AG04450 (cell line): ENCODE data around the gene CYSRT1. TPM values are rescaled to one million over a fixed set of nuclear protein-coding genes. Genes with fewer than 3 reads are reported as not detected.

Experiments used
- CTCF ChIA-PET: fragments of 300-600, 350-600 bp; formaldehyde crosslinking; extraction: SDS; loops from one replicate; lab custom pipeline; 2022; ENCODE audit warnings: antibody characterized with exemption, inconsistent platforms; lab: Charles Lee
- POLR2A ChIA-PET: fragments of 350-600 bp; formaldehyde crosslinking; extraction: SDS; loops from one replicate; lab custom pipeline; 2021; ENCODE audit warnings: antibody characterized with exemption, inconsistent platforms; lab: Yijun Ruan, JAX
- DNase-seq: peaks from one replicate; pipeline ENCODE4 v3.0.0-alpha.2; 2011; ENCODE audit warnings: low read depth, low spot score
- H3K27ac ChIP-seq: one replicate; pipeline ENCODE4 v1.5.1; 2012; ENCODE audit warnings: low read depth, low read length, control low read depth
- H3K27me3 ChIP-seq: one replicate; pipeline ENCODE4 v1.6.0; 2012; ENCODE audit warnings: low read length; ENCODE audit not compliant: control insufficient read depth, insufficient read depth
- H3K4me3 ChIP-seq: 2 replicates; pipeline ENCODE4 v1.5.1; 2011; ENCODE audit warnings: mild to moderate bottlenecking, low read depth, low read length, control low read depth
- H3K9me3 ChIP-seq: 2 replicates; pipeline ENCODE4 v1.5.1; 2012; ENCODE audit warnings: low read length; ENCODE audit not compliant: control insufficient read depth, insufficient read depth
- polyA plus RNA-seq: library from polyadenylated mRNA; depleted of rRNA; stranded (reverse); fragments of >200 nt; gene quantifications from 2 replicates; pipeline ENCODE4 v1.2.3, GENCODE V29; 2011
- TF ChIP-seq, protein P1 (sequence below): IDR thresholded peaks from 2 replicates; pipeline ENCODE4 v1.5.1; 2011; ENCODE audit warnings: low read depth, low read length, control low read depth, inconsistent platforms

Gene CYSRT1
- polyA plus RNA-seq, 1 experiment, result 0.27 TPM

DNA sequence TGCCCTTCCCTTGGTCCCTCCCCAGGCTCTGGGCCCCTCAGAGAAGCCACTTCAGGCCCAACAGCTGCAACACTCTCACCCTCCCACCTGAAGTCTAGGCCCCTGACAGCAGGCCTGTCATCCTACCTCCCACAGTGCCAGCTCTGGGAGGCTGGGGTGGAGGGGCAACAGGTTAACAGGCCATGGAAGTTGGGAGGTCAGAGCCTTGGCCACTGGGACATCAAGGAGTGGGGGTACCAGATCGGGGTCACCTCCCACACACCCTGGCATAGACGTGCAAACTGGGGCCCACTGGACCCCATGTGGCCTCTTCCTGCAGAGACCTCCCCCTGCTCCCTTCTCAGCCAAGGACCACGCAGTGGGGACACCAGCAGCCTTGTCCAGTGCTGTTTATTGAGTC lies 33.7 kb upstream of the CYSRT1 start:
- TF ChIP-seq, protein P1, sequence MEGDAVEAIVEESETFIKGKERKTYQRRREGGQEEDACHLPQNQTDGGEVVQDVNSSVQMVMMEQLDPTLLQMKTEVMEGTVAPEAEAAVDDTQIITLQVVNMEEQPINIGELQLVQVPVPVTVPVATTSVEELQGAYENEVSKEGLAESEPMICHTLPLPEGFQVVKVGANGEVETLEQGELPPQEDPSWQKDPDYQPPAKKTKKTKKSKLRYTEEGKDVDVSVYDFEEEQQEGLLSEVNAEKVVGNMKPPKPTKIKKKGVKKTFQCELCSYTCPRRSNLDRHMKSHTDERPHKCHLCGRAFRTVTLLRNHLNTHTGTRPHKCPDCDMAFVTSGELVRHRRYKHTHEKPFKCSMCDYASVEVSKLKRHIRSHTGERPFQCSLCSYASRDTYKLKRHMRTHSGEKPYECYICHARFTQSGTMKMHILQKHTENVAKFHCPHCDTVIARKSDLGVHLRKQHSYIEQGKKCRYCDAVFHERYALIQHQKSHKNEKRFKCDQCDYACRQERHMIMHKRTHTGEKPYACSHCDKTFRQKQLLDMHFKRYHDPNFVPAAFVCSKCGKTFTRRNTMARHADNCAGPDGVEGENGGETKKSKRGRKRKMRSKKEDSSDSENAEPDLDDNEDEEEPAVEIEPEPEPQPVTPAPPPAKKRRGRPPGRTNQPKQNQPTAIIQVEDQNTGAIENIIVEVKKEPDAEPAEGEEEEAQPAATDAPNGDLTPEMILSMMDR, result no peak
- ChIA-PET CTCF (no interaction called here), POLR2A (no interaction called here)
- Histone ChIP-seq H3K27ac (no peak overlapping the region), H3K4me3 (no peak overlapping the region), H3K9me3 (no peaks in the 10 kb centered on the region; the same call in 1 of the 2 replicates), H3K27me3 (no peaks in the 10 kb centered on the region)
- no peak for DNase-seq

GRCh38 chr9:137191691-137192447 lies 33.1 kb upstream of the CYSRT1 start:
- no peak overlapping the region for H3K27ac ChIP-seq
- CTCF ChIA-PET, result interaction anchor here (1.3 kb wide), 1 partner anchor 45 kb away, joined by 4 read pairs; no protein-coding TSS in a partner anchor
- POLR2A ChIA-PET, result no interaction called here
- no peaks in the 10 kb centered on the region for H3K27me3 ChIP-seq
- TF ChIP-seq, protein P1, result no peak
- H3K9me3 ChIP-seq, result no peaks in the 10 kb centered on the region; the same call in 1 of the 2 replicates
- no peak overlapping the region for H3K4me3 ChIP-seq
- no peak for DNase-seq

GRCh38 chr9:137192448-137192780 lies 32.6 kb upstream of the CYSRT1 start:
- CTCF ChIA-PET, result interaction anchor here (0.6 to 1.3 kb wide), 2 partner anchors 44 to 68 kb away, joined by 3 to 4 read pairs; no protein-coding TSS in a partner anchor
- TF ChIP-seq, protein P1, result no peak
- Histone ChIP-seq H3K9me3 (no peaks in the 10 kb centered on the region; the same call in 1 of the 2 replicates), H3K27ac (no peak overlapping the region), H3K4me3 (no peak overlapping the region), H3K27me3 (no peaks in the 10 kb centered on the region)
- DNase-seq, result no peak
- POLR2A ChIA-PET, result interaction anchor here (0.6 to 1.1 kb wide), 2 partner anchors 48 to 402 kb away, joined by 3 read pairs; partner anchors contain the start of gene TUBB4B

- no peaks in the 10 kb centered on the region; the same call in 1 of the 2 replicates for H3K9me3 ChIP-seq
- no peak overlapping the region for H3K27ac ChIP-seq
- no peaks in the 10 kb centered on the region for H3K27me3 ChIP-seq
- DNase-seq, result no peak
- ChIA-PET POLR2A (interaction anchor here (0.6 to 1.1 kb wide), 2 partner anchors 48 to 402 kb away, joined by 3 read pairs; partner anchors contain the start of gene TUBB4B), CTCF (interaction anchor here (0.6 to 1.3 kb wide), 2 partner anchors 44 to 69 kb away, joined by 3 to 4 read pairs; no protein-coding TSS in a partner anchor)
- H3K4me3 ChIP-seq, result no peak overlapping the region
- TF ChIP-seq, protein P1, result no peak
These were observed 32.1 kb upstream of the CYSRT1 start for GRCh38 chr9:137192859-137193258.

DNA sequence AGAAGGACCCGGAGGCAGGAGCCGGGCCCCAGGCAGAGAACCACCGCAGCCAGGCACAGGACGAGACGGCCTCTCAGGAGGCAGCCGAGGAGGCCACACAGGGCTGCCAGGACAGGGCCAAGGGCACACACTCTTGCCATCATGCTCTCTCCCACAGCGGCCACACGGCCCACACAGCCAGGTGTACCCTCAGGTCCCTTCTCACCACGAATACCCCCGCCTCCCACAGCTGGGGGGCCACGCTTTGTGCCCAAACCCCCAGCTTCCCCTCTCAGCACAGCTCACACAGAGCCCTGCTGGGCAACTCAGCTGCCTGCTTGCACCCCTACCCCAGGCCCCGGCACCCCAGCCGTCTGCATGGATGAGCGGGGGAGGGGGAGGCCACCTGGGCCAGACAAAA lies 31.2 kb upstream of the CYSRT1 start:
- Histone ChIP-seq H3K9me3 (no peaks in the 10 kb centered on the region; the same call in 1 of the 2 replicates), H3K4me3 (no peak overlapping the region), H3K27ac (no peak overlapping the region), H3K27me3 (no peaks in the 10 kb centered on the region)
- ChIA-PET POLR2A (no interaction called here), CTCF (interaction anchor here (1.5 kb wide), 1 partner anchor 43 kb away, joined by 4 read pairs; no protein-coding TSS in a partner anchor)
- TF ChIP-seq, protein P1, result no peak
- DNase-seq, result no peak
